Hematopoietic multipotent progenitor cell (in vitro differentiated cells): ENCODE data around the gene ALDH2. TPM values are rescaled to one million over a fixed set of nuclear protein-coding genes. Genes with fewer than 3 reads are reported as not detected.

Experiments used
- small RNA-seq: library from RNA; depleted of rRNA; stranded (forward); fragments of <200 nt; gene quantifications from one replicate; pipeline ENCODE3, GENCODE V24; 2012
- total RNA-seq: library from RNA; depleted of rRNA; stranded (reverse); fragments of >200 nt; gene quantifications from one replicate; pipeline ENCODE4 v1.2.3, GENCODE V29; 2012

Gene ALDH2
- total RNA-seq, 1 donor: 35.3 TPM

Small RNA genes within 50 kb of the gene (small RNA-seq; reads per million reads assigned to genes)
- not detected for gene MIR6761

Other genes with a start within 250 kb of the ALDH2 start
- gene ATXN2, start 167.6 kb upstream of the ALDH2 start, total RNA-seq: 32.3 TPM
- gene BRAP, start 81.0 kb upstream of the ALDH2 start, total RNA-seq: 19.9 TPM
- gene ACAD10, start 80.9 kb upstream of the ALDH2 start, total RNA-seq: 27.5 TPM
- 25.9 TPM for gene MAPKAPK5, start 75.3 kb downstream of the ALDH2 start, total RNA-seq
- gene TMEM116, start 246.2 kb downstream of the ALDH2 start, total RNA-seq: 7.3 TPM
- 79.4 TPM for gene ERP29, start 246.5 kb downstream of the ALDH2 start, total RNA-seq